Measurements from ENCODE around the gene GPC5.

GPC5 gene

GRCh38 chr13:91649456-91649855 lies 251.0 kb downstream of the GPC5 start:
- POLR2A ChIA-PET = no interaction called here
- CTCF ChIA-PET = no interaction called here
- no peaks in the 10 kb centered on the region for H3K9me3 ChIP-seq (ENCODE audit: control insufficient read depth, insufficient read depth, low read depth, low read length)

GRCh38 chr13:91652404-91653301 lies 254.2 kb downstream of the GPC5 start:
- TF ChIP-seq SP3 (tag by site-specific recombination; IDR thresholded peaks at IDR 0.05) (no peak), ZNF155 (tag by site-specific recombination; IDR thresholded peaks at IDR 0.05) (no peak), ZNF561 (tag by site-specific recombination; IDR thresholded peaks at IDR 0.05; ENCODE audit: borderline replicate concordance) (no peak), ZNF37A (tag by site-specific recombination; IDR thresholded peaks at IDR 0.05) (no peak), ZNF433 (tag by site-specific recombination; IDR thresholded peaks at IDR 0.05; ENCODE audit: low read depth) (no peak), YY2 (tag by site-specific recombination; IDR thresholded peaks at IDR 0.05) (no peak), CTCF (tag by site-specific recombination; IDR thresholded peaks at IDR 0.05) (no peak), ZNF548 (tag by site-specific recombination; IDR thresholded peaks at IDR 0.05) (no peak), ZNF521 (tag by site-specific recombination; IDR thresholded peaks at IDR 0.05) (no peak)
- Histone ChIP-seq H3K9me3 (ENCODE audit: control insufficient read depth, insufficient read depth, low read depth, low read length) (no peaks in the 10 kb centered on the region), H3K27ac (ENCODE audit: extremely low read depth, low read depth, low read length) (no peak overlapping the region), H3K4me1 (ENCODE audit: control insufficient read depth, insufficient read depth, low read length) (no peaks in the 10 kb centered on the region), H3K36me3 (ENCODE audit: control insufficient read depth in 2 of 2, insufficient read depth in 1 of 2, low read length in 2 of 2) (no peaks in the 10 kb centered on the region), H3K4me3 (ENCODE audit: low read depth, low read length) (no peak overlapping the region)
- CTCF ChIA-PET = no interaction called here
- POLR2A ChIA-PET = no interaction called here

More at GRCh38 chr13:91649456-91649855, 251.0 kb downstream of the GPC5 start:
- H3K27ac ChIP-seq (ENCODE audit: extremely low read depth, low read depth, low read length) = no peak overlapping the region
- no peaks in the 10 kb centered on the region for H3K36me3 ChIP-seq (ENCODE audit: control insufficient read depth in 2 of 2, insufficient read depth in 1 of 2, low read length in 2 of 2)
- TF ChIP-seq ZNF707 (tag by site-specific recombination; IDR thresholded peaks at IDR 0.05) = no peak
- no peak for TF ChIP-seq REST (tag by site-specific recombination; IDR thresholded peaks at IDR 0.05)
- TF ChIP-seq ZNF571 (tag by site-specific recombination; IDR thresholded peaks at IDR 0.05) = no peak
- TF ChIP-seq ZNF621 (tag by site-specific recombination; IDR thresholded peaks at IDR 0.05) = no peak
- TF ChIP-seq SP3 (tag by site-specific recombination; IDR thresholded peaks at IDR 0.05) = no peak
- TF ChIP-seq MYNN (tag by site-specific recombination; IDR thresholded peaks at IDR 0.05; ENCODE audit: borderline replicate concordance) = no peak
- TF ChIP-seq HOXC10 (CRISPR knock-in tag; IDR thresholded peaks at IDR 0.05) = no peak
- TF ChIP-seq ZNF26 (tag by site-specific recombination; IDR thresholded peaks at IDR 0.05) = no peak
- H3K4me1 ChIP-seq (ENCODE audit: control insufficient read depth, insufficient read depth, low read length) = no peaks in the 10 kb centered on the region
- H3K4me3 ChIP-seq (ENCODE audit: low read depth, low read length) = no peak overlapping the region

Data from HEK293 (cell line).